SK-MEL-5 (cell line): Measurements from ENCODE around the gene AP5Z1. TPM values are rescaled to one million over a fixed set of nuclear protein-coding genes. Genes with fewer than 3 reads are reported as not detected.

Experiments used
- DNase-seq: peaks from one replicate; pipeline ENCODE4 v3.0.0-alpha.2; 2016; ENCODE audit warnings: low read depth, low spot score
- in situ Hi-C: cut with HindIII; loops from 2 replicates; pipeline ENCODE4 v1.10.0; 2016; ENCODE audit warnings: low sequenced_read_pairs, high pct_unique_total_duplicates, low pct_unique_long_range_greater_than_20kb
- small RNA-seq, 2 experiments: library from RNA; depleted of rRNA; stranded (forward); fragments of <200 nt; gene quantifications; one replicate each; pipeline ENCODE3, GENCODE V24; 2014
- total RNA-seq: library from RNA; depleted of rRNA; stranded (reverse); fragments of >200 nt; shearing (Covaris generic); gene quantifications from 2 replicates; pipeline ENCODE4 v1.2.3, GENCODE V29; 2014; rRNA removed

Gene AP5Z1
- total RNA-seq, 1 experiment from 2014 or later, result 80.4 TPM

DNA sequence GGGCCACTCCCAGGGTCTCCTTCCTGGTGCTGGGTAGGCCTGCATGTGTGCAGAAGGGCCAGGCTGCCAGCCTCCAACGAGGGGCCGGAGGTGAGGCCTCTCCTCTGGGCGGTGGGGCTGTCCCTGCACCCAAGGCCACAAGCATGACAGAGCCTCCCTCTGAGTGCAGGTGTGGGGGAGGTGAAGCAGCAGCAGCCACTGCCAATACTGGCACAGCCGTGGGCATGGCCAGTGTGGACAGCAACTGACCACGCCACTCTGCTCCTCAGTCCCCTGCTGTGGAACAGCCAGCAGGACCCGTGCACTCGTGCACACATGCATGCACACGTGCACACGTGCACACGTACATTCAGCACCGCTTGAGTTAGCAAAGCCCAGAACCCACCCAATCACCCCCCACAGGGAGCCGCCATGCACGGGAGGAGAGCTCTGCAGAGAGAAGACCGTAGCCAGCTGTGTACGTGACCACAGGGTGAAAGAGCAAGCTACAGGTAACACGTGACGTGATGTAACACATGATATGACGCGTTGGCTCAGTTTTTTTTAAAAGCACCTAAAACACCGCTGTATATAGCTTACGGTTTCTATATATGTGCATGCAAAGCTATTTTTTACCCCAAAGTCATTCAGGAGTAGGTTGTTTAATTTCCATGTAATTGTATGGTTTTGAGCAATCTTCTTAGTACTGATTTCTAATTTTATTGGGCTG lies 63.4 kb downstream of the AP5Z1 start:
- in situ Hi-C loops, result no loop called here
- no peak for DNase-seq

DNA sequence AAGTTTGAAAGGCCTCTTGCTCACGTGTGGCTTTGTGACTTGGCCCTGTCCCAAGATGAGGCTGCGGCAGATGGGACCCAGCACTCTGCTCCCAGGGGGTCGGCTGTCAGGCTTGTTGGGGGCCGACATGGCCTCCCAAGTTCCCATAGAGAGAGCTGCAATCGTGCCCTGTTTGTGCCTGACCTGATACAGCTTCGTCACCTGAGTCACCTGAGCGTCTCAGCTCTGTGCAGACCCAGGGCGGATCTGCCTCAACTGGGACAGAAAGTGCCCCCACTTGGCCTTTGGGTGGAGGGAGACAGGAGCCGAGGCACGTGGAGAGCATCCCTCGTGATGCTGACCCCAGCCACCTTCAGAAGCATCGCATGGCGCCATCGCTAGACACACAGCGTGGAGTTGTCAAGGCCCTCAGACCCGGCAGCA lies 64.7 kb downstream of the AP5Z1 start:
- no peak for DNase-seq
- in situ Hi-C loops, result no loop called here

Small RNAs within 50 kb of the gene (small RNA-seq; reads per million reads assigned to genes)
- gene MIR4656, result 0 reads per million in 2 experiments
- gene RF00019, result 0 reads per million in 2 experiments

Other genes starting within 250 kb of the AP5Z1 start
- gene FOXK1, start 93.3 kb upstream of the AP5Z1 start, total RNA-seq, result 14.5 and 16.3 TPM in 2 replicates
- gene PAPOLB, start 86.4 kb downstream of the AP5Z1 start, total RNA-seq, result 0.03 TPM in 1 of 2 replicates, not detected in the other
- 24.3 and 25.3 TPM in 2 replicates for gene RADIL, start 108.1 kb downstream of the AP5Z1 start, total RNA-seq
- not detected in 2 replicates for gene MMD2, start 183.6 kb downstream of the AP5Z1 start, total RNA-seq